CD4-positive, alpha-beta T cell (primary cell): ENCODE data around the gene CEMIP2. TPM values are rescaled to one million over a fixed set of nuclear protein-coding genes. Genes with fewer than 3 reads are reported as not detected.

ENCODE experiments used
- ATAC-seq: fragments of 200-7000 bp; cut with Tn5 transposase; one replicate; pipeline ENCODE4 v1.10.0; 2022; ENCODE audit warnings: mild to moderate bottlenecking; ENCODE audit not compliant: poor library complexity
- CTCF ChIA-PET: fragments of 350-600 bp; sonication (Branson Sonifier 250); formaldehyde crosslinking; loops from one replicate; lab custom pipeline; 2021; ENCODE audit warnings: antibody characterized with exemption, inconsistent platforms; lab: Charles Lee
- POLR2A ChIA-PET: fragments of 350-600 bp; sonication (Branson Sonifier 250); formaldehyde crosslinking; loops from one replicate; lab custom pipeline; 2021; ENCODE audit warnings: antibody characterized with exemption, inconsistent platforms; lab: Charles Lee
- DNase-seq, 14 experiments: peaks; one replicate each; pipeline ENCODE4 v3.0.0-alpha.2; 2013 to 2020; ENCODE audit warnings: mixed read lengths in 2 of 14
- H3K27ac ChIP-seq, 2 donors: one replicate each; pipeline versions ENCODE4 v1.5.1 to v1.7.0; 2013; ENCODE audit warnings: low read length in 2 of 2, low read depth in 1 of 2, mild to moderate bottlenecking in 1 of 2
- H3K27me3 ChIP-seq, 2 experiments: 1 replicate in 1 of 2; 2 replicates in 1 of 2; pipeline versions ENCODE4 v1.6.1 to v1.7.0; 2013; ENCODE audit warnings: low read length in 2 of 2, control low read depth in 1 of 2, mild to moderate bottlenecking in 1 of 2, moderate library complexity in 1 of 2; ENCODE audit not compliant: insufficient read depth in 2 of 2, control insufficient read depth in 1 of 2
- H3K36me3 ChIP-seq: one replicate; pipeline ENCODE4 v1.6.1; 2013; ENCODE audit warnings: low read length, control low read depth; ENCODE audit not compliant: insufficient read depth
- H3K4me1 ChIP-seq: one replicate; pipeline ENCODE4 v1.6.1; 2013; ENCODE audit warnings: low read length, control low read depth; ENCODE audit not compliant: insufficient read depth
- H3K4me3 ChIP-seq: one replicate; pipeline ENCODE4 v1.5.1; 2013; ENCODE audit warnings: mild to moderate bottlenecking, low read length, moderate library complexity
- H3K9me3 ChIP-seq, 2 experiments: 1 replicate in 1 of 2; 2 replicates in 1 of 2; pipeline versions ENCODE4 v1.6.1 to v1.7.0; 2013; ENCODE audit warnings: low read length in 2 of 2, mild to moderate bottlenecking in 2 of 2, control low read depth in 1 of 2, moderate library complexity in 1 of 2; ENCODE audit not compliant: control insufficient read depth in 1 of 2, insufficient read depth in 1 of 2
- H3K27ac Mint-ChIP-seq: one replicate; pipeline ENCODE4 v1.8.0; 2020; ENCODE audit warnings: mixed read lengths
- H3K27me3 Mint-ChIP-seq: one replicate; pipeline ENCODE4 v1.8.0; 2021; ENCODE audit warnings: mixed read lengths
- H3K36me3 Mint-ChIP-seq: one replicate; pipeline ENCODE4 v1.8.0; 2021; ENCODE audit warnings: low read depth, mixed read lengths
- H3K4me1 Mint-ChIP-seq: one replicate; pipeline ENCODE4 v1.8.0; 2021; ENCODE audit warnings: low read depth, mixed read lengths
- H3K4me3 Mint-ChIP-seq: one replicate; pipeline ENCODE4 v1.8.0; 2020; ENCODE audit warnings: mild to moderate bottlenecking, mixed read lengths
- H3K9me3 Mint-ChIP-seq: one replicate; pipeline ENCODE4 v1.8.0; 2020; ENCODE audit warnings: mixed read lengths
- CTCF ChIP-seq: fragments of 200-600 bp; IDR thresholded peaks from one replicate; pipeline ENCODE4 v1.8.0; 2022; ENCODE audit warnings: antibody characterized with exemption, mild to moderate bottlenecking
- intact Hi-C, 2 experiments: fragments of 100-400 bp; cut with DNase I in 1 of 2; cut with micrococcal nuclease in 1 of 2; formaldehyde crosslinking; loops; one replicate each; pipeline versions ENCODE4 v1.15.1 to v1.9.0; 2023 to 2025; cut with DNase I, micrococcal nuclease
- total RNA-seq, 174 experiments: library from RNA in 2 of 174; stranded (reverse) in 2 of 174; gene quantifications; one replicate each; pipeline ENCODE4 v1.2.3 and lab custom pipeline; 2021 to 2026

Gene CEMIP2
- total RNA-seq, 2 experiments from 2014 or later: 301 to 305 TPM

GRCh38 chr9:71697882-71698281 lies 70.4 kb downstream of the CEMIP2 start:
- Histone ChIP-seq H3K4me1 (no peaks in the 10 kb centered on the region), H3K36me3 (peaks cover 78% of the 10 kb centered on the region), H3K27me3 (no peaks in the 10 kb centered on the region), H3K9me3 (no peaks in the 10 kb centered on the region), H3K4me3 (no peak overlapping the region), H3K27ac (no peak overlapping the region)
- no peak overlapping the region for H3K27ac Mint-ChIP-seq
- peaks cover 85% of the 10 kb centered on the region for H3K36me3 Mint-ChIP-seq
- ATAC-seq (no peak), DNase-seq (no peak)
- ChIA-PET CTCF (no interaction called here), POLR2A (no interaction called here)
- H3K9me3 Mint-ChIP-seq: no peaks in the 10 kb centered on the region
- peaks cover 2% of the 10 kb centered on the region for H3K4me1 Mint-ChIP-seq
- no peaks in the 10 kb centered on the region for H3K27me3 Mint-ChIP-seq
- TF ChIP-seq CTCF: no peak
- no peak overlapping the region for H3K4me3 Mint-ChIP-seq
- intact Hi-C loops: no loop called here

- peaks cover 64% of the 10 kb centered on the region for H3K36me3 ChIP-seq
- no peaks in the 10 kb centered on the region for H3K27me3 ChIP-seq
Measured at GRCh38 chr9:71694332-71694731, 74.0 kb downstream of the CEMIP2 start.

GRCh38 chr9:71693607-71694006 lies 74.7 kb downstream of the CEMIP2 start:
- Mint-ChIP-seq H3K4me1 (peaks cover 19% of the 10 kb centered on the region), H3K27ac (no peak overlapping the region), H3K4me3 (no peak overlapping the region), H3K9me3 (no peaks in the 10 kb centered on the region), H3K36me3 (peaks cover 82% of the 10 kb centered on the region), H3K27me3 (no peaks in the 10 kb centered on the region)
- no peak overlapping the region for H3K4me3 ChIP-seq
- peaks cover 66% of the 10 kb centered on the region for H3K36me3 ChIP-seq
- no peaks in the 10 kb centered on the region for H3K9me3 ChIP-seq
- ATAC-seq: no peak
- CTCF ChIA-PET: no interaction called here
- TF ChIP-seq CTCF: no peak
- H3K4me1 ChIP-seq: peaks cover 7% of the 10 kb centered on the region
- intact Hi-C loops: no loop called here
- H3K27me3 ChIP-seq: no peaks in the 10 kb centered on the region
- POLR2A ChIA-PET: no interaction called here
- H3K27ac ChIP-seq: no peak overlapping the region
- DNase-seq: no peak

More at GRCh38 chr9:71694332-71694731, 74.0 kb downstream of the CEMIP2 start:
- peaks cover 7% of the 10 kb centered on the region for H3K4me1 ChIP-seq
- no peak overlapping the region for H3K4me3 ChIP-seq
- H3K9me3 ChIP-seq: no peaks in the 10 kb centered on the region
- ChIA-PET POLR2A (no interaction called here), CTCF (no interaction called here)
- TF ChIP-seq CTCF: no peak
- DNase-seq (no peak), ATAC-seq (no peak)
- H3K27me3 Mint-ChIP-seq: no peaks in the 10 kb centered on the region
- H3K9me3 Mint-ChIP-seq: no peaks in the 10 kb centered on the region
- peaks cover 12% of the 10 kb centered on the region for H3K4me1 Mint-ChIP-seq
- peaks cover 82% of the 10 kb centered on the region for H3K36me3 Mint-ChIP-seq
- no peak overlapping the region for H3K27ac Mint-ChIP-seq
- no peak overlapping the region for H3K27ac ChIP-seq
- H3K4me3 Mint-ChIP-seq: no peak overlapping the region
- intact Hi-C loops: no loop called here
